ENCODE data around the gene CCDC138. TPM values are rescaled to one million over a fixed set of nuclear protein-coding genes. Genes with fewer than 3 reads are reported as not detected.

Gene CCDC138
- total RNA-seq, 1 donor from 2014 or later: 27.9 TPM

- no peak for DNase-seq (ENCODE audit: extremely low spot score, unreplicated experiment)
- no peaks in the 10 kb centered on the region for H3K27me3 Mint-ChIP-seq
- H3K4me1 Mint-ChIP-seq (ENCODE audit: unreplicated experiment): no peaks in the 10 kb centered on the region
- TF ChIP-seq CTCF (conservative IDR thresholded peaks at IDR 0.05): no peak
- H3K36me3 Mint-ChIP-seq: peaks cover 44% of the 10 kb centered on the region
- H3K27ac Mint-ChIP-seq: no peak overlapping the region
- H3K9me3 Mint-ChIP-seq: peaks cover 13% of the 10 kb centered on the region
- H3K4me3 Mint-ChIP-seq: no peak overlapping the region
Measured at GRCh38 chr2:108878276-108878675, 91.7 kb downstream of the CCDC138 start.

- H3K4me3 Mint-ChIP-seq: no peak overlapping the region
- no peaks in the 10 kb centered on the region for H3K4me1 Mint-ChIP-seq (ENCODE audit: unreplicated experiment)
- H3K9me3 Mint-ChIP-seq: peaks cover 16% of the 10 kb centered on the region
- no peaks in the 10 kb centered on the region for H3K27me3 Mint-ChIP-seq
- H3K36me3 Mint-ChIP-seq: peaks cover 28% of the 10 kb centered on the region
- no peak for DNase-seq (ENCODE audit: extremely low spot score, unreplicated experiment)
- no peak overlapping the region for H3K27ac Mint-ChIP-seq
- no peak for TF ChIP-seq CTCF (conservative IDR thresholded peaks at IDR 0.05)
Measured at GRCh38 chr2:108884619-108885018, 98.0 kb downstream of the CCDC138 start.

GRCh38 chr2:108889907-108890306 lies 103.3 kb downstream of the CCDC138 start:
- Mint-ChIP-seq H3K4me1 (ENCODE audit: unreplicated experiment) (peaks cover 10% of the 10 kb centered on the region), H3K27ac (no peak overlapping the region), H3K36me3 (peaks cover 37% of the 10 kb centered on the region), H3K4me3 (no peak overlapping the region), H3K27me3 (no peaks in the 10 kb centered on the region), H3K9me3 (peaks cover 25% of the 10 kb centered on the region)
- no peak for TF ChIP-seq CTCF (conservative IDR thresholded peaks at IDR 0.05)
- no peak for DNase-seq (ENCODE audit: extremely low spot score, unreplicated experiment)

GRCh38 chr2:108893277-108893676 lies 106.7 kb downstream of the CCDC138 start:
- peaks cover 25% of the 10 kb centered on the region for H3K9me3 Mint-ChIP-seq
- no peak for DNase-seq (ENCODE audit: extremely low spot score, unreplicated experiment)
- H3K27ac Mint-ChIP-seq: no peak overlapping the region
- H3K4me1 Mint-ChIP-seq (ENCODE audit: unreplicated experiment): peaks cover 10% of the 10 kb centered on the region
- no peak for TF ChIP-seq CTCF (conservative IDR thresholded peaks at IDR 0.05)
- H3K36me3 Mint-ChIP-seq: peaks cover 33% of the 10 kb centered on the region
- no peaks in the 10 kb centered on the region for H3K27me3 Mint-ChIP-seq
- no peak overlapping the region for H3K4me3 Mint-ChIP-seq

GRCh38 chr2:108894766-108895165 lies 108.2 kb downstream of the CCDC138 start:
- H3K27me3 Mint-ChIP-seq: no peaks in the 10 kb centered on the region
- H3K4me3 Mint-ChIP-seq: no peak overlapping the region
- peaks cover 26% of the 10 kb centered on the region for H3K9me3 Mint-ChIP-seq
- no peak overlapping the region for H3K27ac Mint-ChIP-seq
- H3K4me1 Mint-ChIP-seq (ENCODE audit: unreplicated experiment): peaks cover 10% of the 10 kb centered on the region
- no peak for DNase-seq (ENCODE audit: extremely low spot score, unreplicated experiment)
- no peak for TF ChIP-seq CTCF (conservative IDR thresholded peaks at IDR 0.05)
- H3K36me3 Mint-ChIP-seq: peaks cover 31% of the 10 kb centered on the region

- peaks cover 10% of the 10 kb centered on the region for H3K4me1 Mint-ChIP-seq (ENCODE audit: unreplicated experiment)
- no peak for DNase-seq (ENCODE audit: extremely low spot score, unreplicated experiment)
- no peak overlapping the region for H3K4me3 Mint-ChIP-seq
- no peak overlapping the region for H3K27ac Mint-ChIP-seq
- H3K9me3 Mint-ChIP-seq: peaks cover 24% of the 10 kb centered on the region
- no peaks in the 10 kb centered on the region for H3K27me3 Mint-ChIP-seq
- peaks cover 30% of the 10 kb centered on the region for H3K36me3 Mint-ChIP-seq
- TF ChIP-seq CTCF (conservative IDR thresholded peaks at IDR 0.05): no peak
Measured at GRCh38 chr2:108895188-108895587, 108.6 kb downstream of the CCDC138 start.
